LoVo (cell line): ENCODE results near the gene DNAJB13.

Source experiments
- DNase-seq: peaks from one replicate; pipeline ENCODE4 v3.0.0-alpha.2; 2016; ENCODE audit warnings: low spot score

DNAJB13 gene

DNA sequence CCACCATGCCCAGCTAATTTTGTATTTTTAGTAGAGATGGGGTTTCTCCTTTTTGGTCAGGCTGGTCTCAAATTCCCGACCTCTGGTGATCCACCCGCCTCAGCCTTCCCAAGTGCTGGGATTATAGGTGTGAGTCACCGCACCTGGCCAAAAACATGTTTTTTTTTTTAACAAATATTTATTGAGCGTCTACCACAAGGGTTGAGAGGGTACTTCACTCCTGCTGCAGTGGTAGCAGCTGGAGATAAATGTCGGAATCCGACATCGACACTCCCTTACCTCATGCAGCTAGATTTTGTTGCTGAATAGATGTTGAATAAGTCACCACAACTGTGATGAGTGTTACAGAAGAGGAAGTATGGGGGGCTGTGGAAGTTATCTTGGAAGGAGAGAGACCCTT is 971 bp downstream of the DNAJB13 start:
- no peak for DNase-seq

DNA sequence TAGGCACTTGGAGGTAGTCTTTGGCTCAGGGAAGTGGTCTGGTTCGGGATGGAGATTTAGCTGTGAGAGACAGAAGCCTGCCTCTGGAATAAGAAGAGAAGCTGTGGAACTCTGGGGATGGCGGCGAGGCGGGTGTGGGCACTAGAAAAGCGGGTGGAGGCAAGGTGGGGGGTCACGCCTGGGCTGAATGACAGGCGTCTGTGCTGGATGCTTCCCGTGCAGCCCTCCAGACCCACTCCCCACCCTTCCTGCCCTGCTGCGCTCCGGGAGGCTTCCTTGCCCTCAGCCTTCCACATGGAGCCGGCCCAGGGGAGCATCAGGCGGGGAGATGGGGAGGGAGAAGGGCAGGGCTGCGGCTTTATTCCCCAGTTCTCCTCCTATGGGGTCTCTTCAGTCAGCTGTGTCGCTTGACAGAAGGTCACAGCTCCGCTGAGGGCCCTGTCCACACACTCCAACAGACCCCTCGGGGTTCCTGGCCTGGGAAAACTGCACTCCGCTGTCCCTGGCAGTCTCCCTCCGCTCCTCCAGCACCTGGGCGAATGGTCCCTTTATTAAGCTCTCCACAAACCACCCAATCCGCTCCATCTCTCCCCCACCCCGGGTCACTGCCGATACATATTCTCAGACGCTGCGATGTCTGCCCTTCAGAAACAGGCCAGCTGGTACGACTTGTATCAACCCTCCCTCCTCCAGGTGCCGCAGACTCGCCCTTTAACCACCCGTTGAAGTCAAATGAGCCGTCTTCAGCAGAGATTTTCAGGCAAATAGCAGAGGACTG is 6.2 kb downstream of the DNAJB13 start:
- DNase-seq: no peak

- no peak for DNase-seq
Observed at GRCh38 chr11:73957654-73958361, 7.0 kb downstream of the DNAJB13 start.

- no peak for DNase-seq
Observed at GRCh38 chr11:73958521-73959141, 7.8 kb downstream of the DNAJB13 start.

- DNase-seq: no peak
Observed at GRCh38 chr11:73961321-73961720, 10.5 kb downstream of the DNAJB13 start.

GRCh38 chr11:73962101-73962705 is 11.4 kb downstream of the DNAJB13 start:
- no peak for DNase-seq

- DNase-seq: no peak
Observed at GRCh38 chr11:73963861-73964260, 13.0 kb downstream of the DNAJB13 start.

- no peak for DNase-seq
Observed at GRCh38 chr11:73965076-73965763, 14.4 kb downstream of the DNAJB13 start.

DNA sequence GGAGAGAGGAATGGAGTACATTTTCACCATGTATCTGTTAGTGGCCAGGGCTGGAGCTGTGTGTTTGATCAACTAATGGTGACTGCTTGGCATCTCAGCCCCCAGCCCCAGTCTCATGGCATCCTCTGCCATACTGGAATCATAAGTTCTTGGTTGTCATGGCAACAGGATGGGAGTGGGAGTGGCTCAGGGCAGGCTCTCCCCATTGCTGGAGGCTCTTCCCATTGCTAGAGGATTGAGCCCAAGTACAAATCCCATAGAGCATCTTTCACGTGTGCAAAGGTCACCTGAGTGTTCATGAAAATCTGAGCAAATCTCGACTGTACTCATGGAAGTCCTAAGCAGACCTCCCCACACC is 14.9 kb downstream of the DNAJB13 start:
- DNase-seq: no peak

- no peak for DNase-seq
Observed at GRCh38 chr11:73968356-73968966, 17.6 kb downstream of the DNAJB13 start.

DNA sequence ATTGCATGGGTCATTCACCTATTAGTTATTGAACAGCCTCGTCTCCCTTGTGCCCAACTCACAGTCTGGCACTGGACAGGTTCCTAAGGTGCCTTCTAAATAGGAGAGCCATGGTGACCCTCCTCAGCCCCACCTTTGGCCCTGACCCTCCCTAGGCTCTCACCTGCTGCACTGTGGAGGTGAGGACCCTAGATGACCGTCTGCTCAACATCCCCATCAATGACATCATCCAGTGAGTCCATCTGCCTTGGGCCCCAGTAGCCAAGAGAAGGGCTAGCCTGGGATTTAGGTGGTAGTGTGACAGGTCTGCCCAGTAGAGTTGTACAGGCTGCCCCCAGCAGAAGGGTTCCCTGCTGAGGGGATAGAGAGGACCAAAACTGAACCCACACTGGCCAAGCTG is 18.3 kb downstream of the DNAJB13 start:
- no peak for DNase-seq

- no peak for DNase-seq
Observed at GRCh38 chr11:73969991-73970800, 19.4 kb downstream of the DNAJB13 start.

GRCh38 chr11:73971175-73971719 is 20.4 kb downstream of the DNAJB13 start:
- DNase-seq: no peak

GRCh38 chr11:73972187-73972586 is 21.4 kb downstream of the DNAJB13 start:
- DNase-seq: no peak

- DNase-seq: no peak
Observed at GRCh38 chr11:73972620-73973449, 22.0 kb downstream of the DNAJB13 start.

- no peak for DNase-seq
Observed at GRCh38 chr11:73974604-73975478, 24.0 kb downstream of the DNAJB13 start.

- DNase-seq: no peak
Observed at GRCh38 chr11:73975479-73975757, 24.6 kb downstream of the DNAJB13 start.

DNA sequence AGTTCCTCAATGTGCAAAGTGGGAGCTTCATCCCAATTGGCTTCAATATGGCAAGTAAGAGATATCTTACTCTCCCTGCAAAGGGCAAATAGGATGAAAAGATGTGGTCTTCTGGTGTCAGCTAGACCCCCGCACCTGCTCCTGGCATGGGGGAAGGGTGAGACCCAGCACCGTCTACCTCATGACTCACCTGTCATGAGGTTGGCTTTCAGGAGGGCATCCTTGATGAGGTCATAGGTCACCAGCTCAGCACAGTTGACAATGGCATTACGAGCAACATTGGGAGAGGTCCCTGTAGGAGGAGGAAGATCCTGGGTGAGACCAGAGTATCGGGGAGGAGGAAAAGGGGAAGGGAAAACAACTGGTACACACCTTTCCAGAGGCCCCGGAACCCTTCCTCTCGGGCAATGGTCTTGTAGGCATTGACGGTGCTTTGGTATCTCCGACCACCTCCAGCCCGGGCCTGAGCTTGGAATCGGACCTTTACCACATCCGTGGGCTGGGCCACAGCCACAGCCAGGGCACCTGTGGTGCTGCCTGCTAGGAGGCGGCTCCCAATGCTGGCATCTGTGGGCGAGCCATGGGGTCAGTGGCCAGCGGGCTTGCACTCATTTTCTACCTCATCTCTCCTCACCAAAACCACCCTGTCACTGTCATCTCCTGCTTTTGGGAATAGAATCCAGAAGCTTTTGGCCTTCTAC is 25.8 kb downstream of the DNAJB13 start:
- DNase-seq: no peak
